GM21723 (cell line): ENCODE measurements around the gene WDR45B.
"Not testable (repeated sequence)": the region's sequence is repeated elsewhere in the genome, so short reads cannot be mapped to it uniquely, and the experiment has no call there.

Experiments used
- ATAC-seq: cut with Tn5 transposase; IDR thresholded peaks from one replicate; pipeline ENCODE4 v1.9.1; 2021; ENCODE audit warnings: mild to moderate bottlenecking, moderate library complexity; ENCODE audit not compliant: unreplicated experiment

WDR45B gene

GRCh38 chr17:82586576-82587233 is 61.5 kb downstream of the WDR45B start:
- no peak for ATAC-seq

GRCh38 chr17:82585935-82586575 is 62.2 kb downstream of the WDR45B start:
- not testable (repeated sequence) for ATAC-seq

GRCh38 chr17:82583720-82584234 is 64.5 kb downstream of the WDR45B start:
- no peak for ATAC-seq

GRCh38 chr17:82582709-82583108 is 65.5 kb downstream of the WDR45B start:
- no peak for ATAC-seq

GRCh38 chr17:82582213-82582612 is 66.0 kb downstream of the WDR45B start:
- ATAC-seq = no peak

- ATAC-seq = not testable (repeated sequence)
These were observed 68.3 kb downstream of the WDR45B start for GRCh38 chr17:82579969-82580368.

GRCh38 chr17:82577300-82577699 is 70.9 kb downstream of the WDR45B start:
- no peak for ATAC-seq

- ATAC-seq = not testable (repeated sequence)
These were observed 72.5 kb downstream of the WDR45B start for GRCh38 chr17:82575581-82576221.

- no peak for ATAC-seq
These were observed 74.2 kb downstream of the WDR45B start for GRCh38 chr17:82574041-82574440.

- no peak for ATAC-seq
These were observed 76.4 kb downstream of the WDR45B start for GRCh38 chr17:82571855-82572254.

GRCh38 chr17:82570277-82570676 is 78.0 kb downstream of the WDR45B start:
- ATAC-seq = no peak

GRCh38 chr17:82569621-82570020 is 78.6 kb downstream of the WDR45B start:
- ATAC-seq = no peak

GRCh38 chr17:82568997-82569393 is 79.2 kb downstream of the WDR45B start:
- no peak for ATAC-seq

- ATAC-seq = no peak
These were observed 81.0 kb downstream of the WDR45B start for GRCh38 chr17:82567286-82567685.

- no peak for ATAC-seq
These were observed 81.9 kb downstream of the WDR45B start for GRCh38 chr17:82566129-82566960.

GRCh38 chr17:82565551-82565950 is 82.7 kb downstream of the WDR45B start:
- ATAC-seq = no peak
